GM12872 (cell line): Measurements from ENCODE around the gene GCLM.

Experiments used
- TF ChIP-seq, protein P1 (sequence below): IDR thresholded peaks from 3 replicates; pipeline ENCODE4 v1.5.1; 2011; ENCODE audit warnings: low read depth, mild to moderate bottlenecking, low read length, moderate library complexity; ENCODE audit not compliant: insufficient read depth

The GCLM gene

DNA sequence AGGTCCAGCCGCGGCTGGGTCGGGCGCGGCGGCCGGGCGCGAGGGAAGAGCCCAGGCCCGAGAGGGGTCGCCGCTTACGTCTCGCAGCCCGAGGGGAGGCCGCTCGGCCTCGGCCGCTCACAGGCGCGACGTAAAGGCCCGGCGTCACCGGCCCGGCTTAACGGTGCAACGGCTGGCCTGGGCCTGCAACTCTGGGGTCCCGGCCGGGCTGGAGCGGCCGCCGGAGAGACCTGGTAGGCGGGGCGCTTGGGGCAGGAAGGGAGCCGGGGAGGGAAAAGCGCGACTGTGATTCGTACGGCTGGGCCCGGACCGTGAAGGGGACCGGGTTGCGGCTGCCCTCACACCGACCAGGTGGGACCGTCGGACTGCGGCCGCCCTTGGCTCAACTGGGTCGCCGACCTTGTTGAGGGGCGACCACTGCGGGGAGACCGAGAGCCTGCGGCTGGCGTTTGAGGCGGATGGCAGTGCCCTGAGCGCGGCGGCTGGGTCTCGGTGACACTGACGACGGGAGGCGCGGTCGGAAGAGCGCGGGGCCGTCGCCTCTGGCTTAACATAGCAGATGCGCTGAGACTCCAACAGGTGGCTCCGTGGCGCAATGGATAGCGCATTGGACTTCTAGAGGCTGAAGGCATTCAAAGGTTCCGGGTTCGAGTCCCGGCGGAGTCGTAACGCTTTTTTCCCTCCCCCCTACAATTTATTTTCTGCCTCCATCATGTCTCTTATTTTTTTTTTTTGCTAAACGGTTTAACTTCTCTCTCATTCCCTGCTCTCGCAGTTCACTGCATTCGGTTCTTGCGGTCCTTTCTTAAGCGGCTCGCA, 62.0 kb downstream of the GCLM start:
- TF ChIP-seq, protein P1, sequence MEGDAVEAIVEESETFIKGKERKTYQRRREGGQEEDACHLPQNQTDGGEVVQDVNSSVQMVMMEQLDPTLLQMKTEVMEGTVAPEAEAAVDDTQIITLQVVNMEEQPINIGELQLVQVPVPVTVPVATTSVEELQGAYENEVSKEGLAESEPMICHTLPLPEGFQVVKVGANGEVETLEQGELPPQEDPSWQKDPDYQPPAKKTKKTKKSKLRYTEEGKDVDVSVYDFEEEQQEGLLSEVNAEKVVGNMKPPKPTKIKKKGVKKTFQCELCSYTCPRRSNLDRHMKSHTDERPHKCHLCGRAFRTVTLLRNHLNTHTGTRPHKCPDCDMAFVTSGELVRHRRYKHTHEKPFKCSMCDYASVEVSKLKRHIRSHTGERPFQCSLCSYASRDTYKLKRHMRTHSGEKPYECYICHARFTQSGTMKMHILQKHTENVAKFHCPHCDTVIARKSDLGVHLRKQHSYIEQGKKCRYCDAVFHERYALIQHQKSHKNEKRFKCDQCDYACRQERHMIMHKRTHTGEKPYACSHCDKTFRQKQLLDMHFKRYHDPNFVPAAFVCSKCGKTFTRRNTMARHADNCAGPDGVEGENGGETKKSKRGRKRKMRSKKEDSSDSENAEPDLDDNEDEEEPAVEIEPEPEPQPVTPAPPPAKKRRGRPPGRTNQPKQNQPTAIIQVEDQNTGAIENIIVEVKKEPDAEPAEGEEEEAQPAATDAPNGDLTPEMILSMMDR = peak; percentile 12; the same call in 1 of the 3 replicates

DNA sequence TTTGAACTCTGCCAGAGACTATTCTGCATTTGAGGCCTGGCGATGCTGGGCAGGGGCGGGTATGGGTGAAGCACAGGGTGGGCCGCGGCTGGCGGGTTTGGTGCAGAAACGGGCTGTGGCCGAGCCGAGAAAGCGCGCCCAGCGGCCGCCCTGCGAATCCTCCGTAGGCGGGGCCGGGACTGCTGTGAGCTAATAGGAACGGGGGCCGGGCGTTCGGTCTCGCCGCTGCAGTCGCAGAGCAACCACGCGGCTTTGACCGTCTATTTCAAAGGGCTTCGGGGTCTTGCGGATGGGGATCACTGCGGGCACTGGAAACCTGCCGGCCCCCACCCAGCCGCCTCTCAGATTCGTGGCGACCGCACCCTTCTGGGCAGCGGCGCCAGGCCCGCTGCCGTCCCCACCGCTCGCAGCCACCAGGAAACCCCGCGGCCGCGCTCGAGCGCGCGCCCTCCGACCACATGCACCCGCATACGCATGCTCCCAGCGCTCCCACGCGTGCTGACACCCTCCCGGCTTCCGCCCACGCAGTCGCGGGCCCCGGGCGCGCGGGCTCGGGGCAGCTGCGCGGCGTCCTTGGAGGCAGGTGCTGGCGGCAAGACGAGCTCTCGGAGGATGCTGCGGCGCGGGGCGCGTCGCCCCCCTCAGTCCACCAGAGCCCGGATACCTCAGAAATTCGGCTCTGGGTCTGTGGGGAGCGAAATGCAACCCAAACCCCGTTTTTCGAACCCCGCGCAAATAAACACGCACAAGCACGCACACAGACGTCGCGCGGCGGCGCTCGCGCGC, 62.8 kb downstream of the GCLM start:
- TF ChIP-seq, protein P1 = peak; percentile 44; the same call in 1 of the 3 replicates

GRCh38 chr1:93845538-93846205, 63.6 kb downstream of the GCLM start:
- TF ChIP-seq, protein P1 = no peak

DNA sequence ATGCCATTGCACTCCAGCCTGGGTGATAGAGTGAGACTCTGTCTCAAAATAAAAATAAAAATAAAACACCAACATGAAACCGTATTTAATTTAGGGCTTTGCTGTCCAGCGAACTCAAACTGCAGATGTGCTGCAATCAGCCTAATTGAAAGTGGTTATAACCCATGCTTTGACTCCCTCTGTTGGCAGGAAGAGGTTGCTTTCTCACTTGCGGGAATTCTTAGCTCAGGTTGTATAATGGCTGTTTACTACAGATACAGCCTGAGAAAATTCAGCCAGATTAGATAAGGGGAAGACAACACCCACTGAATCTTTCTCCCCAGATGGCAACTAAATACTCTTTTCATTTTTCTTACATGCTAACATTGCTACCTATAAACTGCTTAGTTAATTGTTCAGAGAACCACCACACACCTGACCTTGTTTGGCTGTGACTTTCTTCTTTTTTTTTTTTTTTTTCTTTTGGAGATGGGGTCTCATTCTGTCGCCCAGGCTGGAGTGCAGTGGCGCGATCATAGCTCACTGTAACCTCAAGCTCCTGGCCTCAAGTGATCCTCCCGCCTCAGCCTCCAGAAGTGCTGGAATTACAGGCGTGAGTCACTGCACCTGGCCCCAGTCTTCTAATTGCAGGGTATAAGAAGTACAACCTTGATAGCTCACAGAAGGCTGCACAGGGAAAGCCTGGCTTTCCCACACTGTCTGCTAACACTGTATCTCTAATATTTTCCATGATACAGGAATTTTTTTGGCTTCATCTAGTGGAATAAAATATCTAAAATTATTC, 64.8 kb downstream of the GCLM start:
- TF ChIP-seq, protein P1 = peak; percentile 75

GRCh38 chr1:93842750-93843500, 66.3 kb downstream of the GCLM start:
- TF ChIP-seq, protein P1 = no peak

DNA sequence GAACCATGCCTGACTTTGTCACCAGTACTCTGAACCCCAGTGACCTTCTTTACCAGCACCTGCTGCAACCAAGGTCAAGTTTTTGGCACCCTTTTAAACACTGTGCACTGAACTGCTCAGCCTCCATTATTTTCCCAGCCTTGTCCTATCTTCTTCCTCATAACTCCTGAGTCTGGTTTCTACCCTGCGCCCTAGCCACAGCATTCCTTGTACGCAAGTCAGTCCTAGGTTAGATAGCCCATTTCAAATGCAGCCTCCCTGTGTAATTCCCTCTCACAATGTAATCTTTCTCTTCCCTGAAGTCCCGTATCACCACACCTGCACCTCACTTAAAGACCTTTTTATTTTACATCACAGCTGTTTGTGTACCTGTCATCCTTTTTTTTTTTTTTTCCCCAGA, 67.5 kb downstream of the GCLM start:
- TF ChIP-seq, protein P1 = no peak
